Epithelial cell of proximal tubule (primary cell): ENCODE results near the gene RNF10. TPM values are rescaled to one million over a fixed set of nuclear protein-coding genes. Genes with fewer than 3 reads are reported as not detected.
A peak's percentile ranks its signal among the peaks of the same experiment; 100 is the strongest.

Source experiments
- DNase-seq: peaks from one replicate; pipeline ENCODE4 v3.0.0-alpha.2; 2011; ENCODE audit warnings: low read depth
- H3K4me3 ChIP-seq: 2 replicates; pipeline ENCODE4 v1.5.1; 2011; ENCODE audit warnings: low read depth, mild to moderate bottlenecking, low read length
- total RNA-seq: library from RNA; depleted of rRNA; stranded (reverse); fragments of >200 nt; gene quantifications from 2 replicates; pipeline ENCODE4 v1.2.3, GENCODE V29; 2015
- TF ChIP-seq, protein P1 (sequence below): conservative IDR thresholded peaks from 2 replicates; pipeline ENCODE4 v1.5.1; 2012; ENCODE audit warnings: low read depth, mild to moderate bottlenecking, low read length

RNF10 gene
- total RNA-seq, 1 donor from 2014 or later: 66.9 TPM

DNA sequence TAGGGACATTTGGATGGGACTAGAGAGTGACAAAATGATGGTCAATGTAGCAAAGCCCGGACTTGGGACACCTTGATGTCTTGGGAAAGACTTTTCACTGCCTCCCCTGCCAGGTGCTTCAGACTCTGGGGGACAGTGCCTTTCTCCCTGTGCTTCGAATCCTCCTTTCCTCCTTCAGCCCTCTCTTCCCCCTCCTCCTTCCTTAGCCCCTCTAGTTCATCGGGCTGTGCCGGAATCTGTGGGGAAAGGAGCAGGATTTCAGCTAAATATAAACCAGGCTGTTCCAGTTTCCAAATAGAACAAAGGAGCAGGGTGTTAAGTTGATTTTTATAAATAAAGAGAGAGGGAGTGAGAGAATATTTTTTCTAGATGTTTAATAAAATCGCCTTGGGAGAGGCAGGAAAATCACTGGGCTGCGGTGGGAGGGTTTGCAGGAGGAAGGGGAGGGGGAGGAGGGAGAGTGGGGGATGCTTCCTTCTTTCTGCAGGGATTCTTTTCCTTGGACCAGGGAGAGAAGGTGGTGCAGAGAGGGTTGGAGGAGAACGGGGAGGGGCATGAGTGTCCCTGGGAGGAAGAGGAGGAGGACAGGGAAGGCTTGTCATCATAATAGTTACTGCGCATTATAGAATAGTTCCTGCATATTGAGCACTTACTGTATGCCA is 84.9 kb downstream of the RNF10 start:
- TF ChIP-seq, protein P1, sequence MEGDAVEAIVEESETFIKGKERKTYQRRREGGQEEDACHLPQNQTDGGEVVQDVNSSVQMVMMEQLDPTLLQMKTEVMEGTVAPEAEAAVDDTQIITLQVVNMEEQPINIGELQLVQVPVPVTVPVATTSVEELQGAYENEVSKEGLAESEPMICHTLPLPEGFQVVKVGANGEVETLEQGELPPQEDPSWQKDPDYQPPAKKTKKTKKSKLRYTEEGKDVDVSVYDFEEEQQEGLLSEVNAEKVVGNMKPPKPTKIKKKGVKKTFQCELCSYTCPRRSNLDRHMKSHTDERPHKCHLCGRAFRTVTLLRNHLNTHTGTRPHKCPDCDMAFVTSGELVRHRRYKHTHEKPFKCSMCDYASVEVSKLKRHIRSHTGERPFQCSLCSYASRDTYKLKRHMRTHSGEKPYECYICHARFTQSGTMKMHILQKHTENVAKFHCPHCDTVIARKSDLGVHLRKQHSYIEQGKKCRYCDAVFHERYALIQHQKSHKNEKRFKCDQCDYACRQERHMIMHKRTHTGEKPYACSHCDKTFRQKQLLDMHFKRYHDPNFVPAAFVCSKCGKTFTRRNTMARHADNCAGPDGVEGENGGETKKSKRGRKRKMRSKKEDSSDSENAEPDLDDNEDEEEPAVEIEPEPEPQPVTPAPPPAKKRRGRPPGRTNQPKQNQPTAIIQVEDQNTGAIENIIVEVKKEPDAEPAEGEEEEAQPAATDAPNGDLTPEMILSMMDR: no peak
- H3K4me3 ChIP-seq: no peak overlapping the region
- DNase-seq: no peak

DNA sequence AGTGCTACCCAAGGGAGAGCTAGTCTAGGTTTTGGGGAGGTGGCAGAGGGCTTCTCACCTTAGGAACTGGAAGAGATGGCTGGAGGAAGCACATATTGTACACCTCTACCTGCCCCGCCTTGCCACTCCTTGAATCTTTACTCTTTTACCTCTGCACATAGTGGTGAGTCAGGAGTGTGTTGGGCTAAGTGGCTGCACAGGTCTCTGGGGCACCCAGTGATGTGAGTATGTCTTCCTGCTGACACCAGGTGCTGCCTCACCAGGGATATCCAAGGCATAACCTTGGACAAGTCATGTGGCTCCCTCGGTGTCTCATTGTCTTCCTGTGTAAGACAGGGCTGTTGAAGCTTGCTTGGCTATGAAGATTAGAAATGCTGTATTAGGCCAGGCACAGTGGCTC is 86.5 kb downstream of the RNF10 start:
- no peak for DNase-seq
- TF ChIP-seq, protein P1: no peak

DNA sequence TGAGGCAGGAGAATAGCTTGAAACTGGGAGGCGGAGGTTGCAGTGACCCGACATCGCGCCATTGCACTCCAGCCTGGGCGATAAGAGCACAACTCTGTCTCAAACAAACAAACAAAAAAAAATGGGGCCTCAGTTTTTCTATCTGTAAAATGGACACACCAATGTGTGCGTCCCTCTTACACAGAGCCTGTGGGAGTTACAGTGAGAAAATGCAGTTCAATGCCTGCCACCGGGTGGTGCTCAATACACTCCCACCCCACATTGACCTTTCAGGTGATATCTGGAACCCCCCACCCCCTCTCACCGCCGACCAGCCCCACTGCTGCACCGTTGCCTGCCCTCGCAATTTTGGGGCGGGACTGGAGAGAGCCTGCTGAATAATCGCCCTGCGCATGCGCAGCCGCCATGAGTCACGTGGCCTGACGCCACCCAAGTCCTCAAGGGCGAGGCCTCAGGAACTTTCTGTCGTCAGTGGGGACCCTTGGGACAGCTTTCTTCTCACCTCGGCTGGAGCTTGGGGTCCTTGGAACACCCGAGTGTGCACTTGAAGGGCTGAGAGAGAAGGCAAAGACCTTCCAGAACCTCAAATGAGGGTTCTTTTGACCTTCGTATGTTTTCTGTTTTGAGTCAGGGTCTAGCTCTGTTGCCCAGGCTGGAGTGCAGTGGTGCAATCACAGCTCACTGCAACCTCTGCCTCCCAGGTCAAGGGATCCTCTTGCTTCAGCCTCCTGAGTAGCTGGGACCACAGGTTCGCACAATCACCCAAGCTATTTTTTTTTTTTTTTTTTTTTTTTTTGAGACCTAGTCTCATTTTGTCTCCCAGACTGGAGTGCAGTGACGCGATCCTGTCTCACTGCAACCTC is 91.6 kb downstream of the RNF10 start:
- DNase-seq: no peak
- H3K4me3 ChIP-seq: no peak overlapping the region
- TF ChIP-seq, protein P1: peak; percentile 23

More for the DNA sequence above, 86.5 kb downstream of the RNF10 start:
- no peak overlapping the region for H3K4me3 ChIP-seq

Other genes starting within 250 kb of the RNF10 start
- under 0.01 TPM in 2 replicates for gene RNU4-2, start 242.5 kb upstream of the RNF10 start, total RNA-seq
- gene RNU4-1, start 241.1 kb upstream of the RNF10 start, total RNA-seq: under 0.01 TPM in 2 replicates
- gene SIRT4, start 232.0 kb upstream of the RNF10 start, total RNA-seq: 0.35 and 1.2 TPM in 2 replicates
- gene PLA2G1B, start 206.6 kb upstream of the RNF10 start, total RNA-seq: not detected in 2 replicates
- 5.4 and 25.8 TPM in 2 replicates for gene MSI1, start 165.2 kb upstream of the RNF10 start, total RNA-seq
- 572 and 889 TPM in 2 replicates for gene COX6A1, start 96.2 kb upstream of the RNF10 start, total RNA-seq
- gene TRIAP1, start 88.0 kb upstream of the RNF10 start, total RNA-seq: 31.1 and 39.1 TPM in 2 replicates
- 23.4 and 25.3 TPM in 2 replicates for gene GATC, start 87.9 kb upstream of the RNF10 start, total RNA-seq
- 128 and 142 TPM in 2 replicates for gene SRSF9, start 64.6 kb upstream of the RNF10 start, total RNA-seq
- gene DYNLL1, start 38.2 kb upstream of the RNF10 start, total RNA-seq: 357 and 388 TPM in 2 replicates
- 40.8 and 46.3 TPM in 2 replicates for gene COQ5, start 5.2 kb upstream of the RNF10 start, total RNA-seq
- 23.1 and 54.5 TPM in 2 replicates for gene POP5, start 47.0 kb downstream of the RNF10 start, total RNA-seq
- 0.14 and 1.1 TPM in 2 replicates for gene CABP1, start 106.3 kb downstream of the RNF10 start, total RNA-seq
- 99.5 and 124 TPM in 2 replicates for gene MLEC, start 152.8 kb downstream of the RNF10 start, total RNA-seq
- gene UNC119B, start 176.1 kb downstream of the RNF10 start, total RNA-seq: 14.9 and 22.4 TPM in 2 replicates
- 16.4 and 25.3 TPM in 2 replicates for gene ACADS, start 191.5 kb downstream of the RNF10 start, total RNA-seq